GM18951 (cell line): ENCODE results near the gene ATRNL1.
"Not testable (repeated sequence)": the region's sequence is repeated elsewhere in the genome, so short reads cannot be mapped to it uniquely, and the experiment has no call there.

Source experiments
- POLR2A ChIP-seq: IDR thresholded peaks from 4 replicates; pipeline ENCODE4 v1.6.1; 2011; ENCODE audit warnings: mild to moderate bottlenecking; ENCODE audit not compliant: insufficient read length, insufficient read depth; ENCODE audit errors: extremely low read depth
- in situ Hi-C: fragments of 300-500 bp; cut with MboI; formaldehyde crosslinking; loops from one replicate; pipeline ENCODE4 v1.12.0; 2022; ENCODE audit warnings: low sequenced_read_pairs, mixed read lengths, inconsistent platforms; ENCODE audit not compliant: unreplicated experiment

ATRNL1 gene

DNA sequence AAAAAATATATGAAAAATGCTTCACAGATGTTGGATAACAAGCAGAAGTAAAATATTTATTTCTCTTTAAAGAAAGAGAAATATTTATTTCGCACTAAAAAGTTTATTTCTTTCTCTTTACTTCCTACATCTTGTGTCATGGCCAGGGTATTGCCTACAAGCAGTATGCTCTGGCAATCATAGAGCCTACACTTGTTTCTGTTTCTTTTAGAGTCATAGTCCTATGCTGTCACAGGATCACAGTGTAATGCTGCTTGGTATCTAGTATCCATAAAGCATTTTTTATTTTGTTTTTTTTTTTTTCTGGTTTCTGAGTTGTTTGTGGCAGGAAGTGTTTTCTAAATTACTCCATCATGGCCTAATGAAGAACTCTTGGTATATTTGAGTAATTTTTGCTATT, 116.0 kb downstream of the ATRNL1 start:
- in situ Hi-C loops: no loop called here
- no peak for TF ChIP-seq POLR2A

DNA sequence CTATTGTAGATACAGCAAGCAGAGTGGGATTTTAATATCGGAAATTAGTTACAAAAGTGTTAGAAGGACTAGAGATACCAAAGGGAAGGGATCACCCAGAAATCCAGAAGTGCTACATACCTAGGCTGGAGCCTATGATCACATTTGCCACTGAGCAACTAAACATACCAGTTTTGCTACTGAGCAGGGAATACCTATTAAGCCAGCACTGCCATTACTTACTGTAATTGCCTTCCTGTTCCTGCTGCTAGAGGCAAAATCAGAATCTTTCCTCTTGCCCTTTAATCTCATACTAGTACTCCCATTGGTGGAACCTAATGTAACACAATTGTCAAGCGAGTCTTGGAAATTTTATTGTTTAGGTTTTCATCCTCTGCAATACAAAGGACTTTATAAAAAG, 121.7 kb downstream of the ATRNL1 start:
- in situ Hi-C loops: no loop called here
- TF ChIP-seq POLR2A: no peak

DNA sequence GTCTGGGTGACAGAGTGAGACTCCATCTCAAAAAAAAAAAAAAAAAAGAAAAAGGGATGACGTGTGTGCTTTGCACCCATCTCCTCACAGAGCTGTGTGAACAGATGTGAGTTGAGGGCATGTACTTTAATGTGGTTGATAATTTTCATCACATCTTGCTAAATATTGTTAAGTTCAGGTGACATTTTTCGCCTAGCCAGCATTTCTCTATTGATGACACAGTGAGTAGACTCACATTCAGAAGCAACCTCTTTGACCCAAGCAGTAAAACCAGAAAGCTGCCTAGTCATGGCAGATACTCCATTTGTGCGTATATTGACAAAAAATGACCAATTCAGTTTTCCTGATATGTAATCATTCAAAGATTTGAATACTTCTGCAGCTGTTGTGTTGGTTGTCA, 126.0 kb downstream of the ATRNL1 start:
- no peak for TF ChIP-seq POLR2A
- in situ Hi-C loops: no loop called here

DNA sequence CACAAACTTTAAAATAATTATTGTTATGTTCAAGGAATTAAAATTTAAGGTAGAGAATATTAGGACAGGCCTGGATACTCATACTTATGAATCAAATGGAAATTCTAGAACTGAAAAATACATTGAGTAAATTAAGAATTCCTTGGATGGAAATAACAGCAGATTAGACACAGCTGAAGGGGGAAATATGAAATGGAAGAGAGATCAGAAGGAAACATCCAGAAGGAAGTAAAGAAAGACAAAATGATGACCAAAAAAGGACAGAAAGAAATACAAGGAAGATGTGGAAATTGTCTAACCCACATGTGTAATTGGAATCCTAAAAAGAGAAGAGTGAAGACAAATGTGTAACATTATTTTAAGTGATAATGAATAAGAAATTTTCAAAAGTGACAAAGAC, 128.9 kb downstream of the ATRNL1 start:
- no peak for TF ChIP-seq POLR2A
- in situ Hi-C loops: no loop called here

DNA sequence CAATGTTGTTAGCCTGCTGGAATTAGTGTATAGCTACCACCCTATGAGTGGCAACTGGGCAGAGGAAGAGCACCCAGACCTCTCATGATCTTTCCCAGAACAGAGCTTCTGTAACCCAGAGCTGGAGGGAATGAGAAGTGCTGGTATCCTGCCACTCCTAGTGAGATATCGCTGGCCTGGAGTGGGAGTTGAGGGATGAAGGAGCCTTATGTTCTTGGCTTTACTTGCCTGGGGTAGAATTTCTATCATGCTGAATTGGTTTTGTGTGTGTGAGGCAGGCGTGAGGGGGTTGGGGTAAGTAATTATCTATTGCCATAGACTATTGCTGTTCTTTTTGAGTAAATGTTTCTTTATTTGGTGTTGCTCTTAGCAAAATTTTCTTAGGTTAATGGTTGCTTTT, 146.6 kb downstream of the ATRNL1 start:
- in situ Hi-C loops: no loop called here
- no peak for TF ChIP-seq POLR2A

DNA sequence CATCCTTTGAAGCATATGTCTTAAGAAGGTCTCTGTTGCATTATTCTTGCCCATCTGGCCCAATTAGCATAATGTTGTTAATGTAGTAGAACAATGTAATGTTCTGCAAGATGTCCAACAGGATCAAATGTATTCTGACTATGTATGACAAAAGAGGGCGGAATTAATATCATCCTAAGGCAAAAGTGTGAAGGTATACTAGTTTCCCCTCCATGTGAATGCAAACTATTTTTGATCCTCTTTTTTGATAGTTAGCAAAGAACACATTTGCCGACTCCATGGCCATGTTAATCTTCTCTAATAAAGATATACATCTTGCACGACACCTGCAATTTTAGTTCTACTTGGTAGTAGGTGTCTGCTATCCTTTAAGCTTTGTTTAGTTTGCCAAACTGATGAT, 157.6 kb downstream of the ATRNL1 start:
- in situ Hi-C loops: no loop called here
- no peak for TF ChIP-seq POLR2A

DNA sequence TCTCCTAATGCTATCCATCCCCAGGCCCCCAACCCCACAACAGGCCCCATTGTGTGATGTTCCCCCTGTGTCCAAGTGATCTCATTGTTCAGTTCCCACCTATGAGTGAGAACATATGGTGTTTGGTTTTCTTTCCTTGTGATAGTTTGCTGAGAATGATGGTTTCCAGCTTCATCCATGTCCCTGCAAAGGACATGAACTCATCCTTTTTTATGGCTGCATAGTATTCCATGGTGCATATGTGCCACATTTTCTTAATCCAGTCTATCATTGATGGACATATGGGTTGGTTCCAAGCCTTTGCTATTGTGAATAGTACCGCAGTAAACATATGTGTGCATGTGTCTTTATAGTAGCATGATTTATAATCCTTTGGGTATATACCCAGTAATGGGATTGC, 160.6 kb downstream of the ATRNL1 start:
- in situ Hi-C loops: not testable (repeated sequence)

DNA sequence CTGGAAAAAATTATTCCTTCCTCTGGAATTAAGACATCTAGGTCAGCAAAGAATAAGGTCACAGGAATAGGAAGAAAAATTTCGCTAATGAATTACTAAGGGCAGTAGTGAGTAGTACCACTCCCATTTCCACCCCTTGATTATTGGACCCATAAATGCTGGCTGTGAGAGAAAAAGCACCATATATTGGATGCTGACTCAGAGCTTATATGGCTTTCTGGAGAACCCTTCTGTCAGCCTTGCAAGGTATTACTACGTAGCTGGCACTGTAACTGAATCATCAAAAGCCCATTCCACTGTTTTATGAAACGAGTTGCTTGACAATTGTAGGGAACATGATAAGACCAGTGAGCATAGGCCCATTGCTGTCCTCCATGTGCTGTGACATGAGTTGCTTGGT, 179.3 kb downstream of the ATRNL1 start:
- no peak for TF ChIP-seq POLR2A

DNA sequence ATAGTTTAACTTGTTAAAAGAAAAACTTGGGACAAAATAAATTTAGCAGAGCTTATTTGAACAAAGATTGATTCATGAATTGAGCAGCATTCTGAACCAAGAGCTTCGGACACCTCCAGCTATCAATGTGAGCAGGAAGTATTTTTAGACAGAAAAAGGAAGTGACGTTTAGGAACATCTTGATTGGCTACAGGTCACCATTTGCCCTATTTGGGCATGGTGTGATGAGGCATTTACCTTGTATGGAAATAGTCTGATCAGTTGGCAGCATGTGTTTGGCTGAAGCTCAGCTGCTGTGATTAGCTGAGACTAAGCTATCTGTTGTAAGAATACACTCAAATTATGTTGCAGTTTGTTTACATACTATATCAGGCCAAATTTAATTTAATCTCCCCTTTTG, 185.1 kb downstream of the ATRNL1 start:
- TF ChIP-seq POLR2A: no peak
- in situ Hi-C loops: no loop called here

More for the DNA sequence above, 179.3 kb downstream of the ATRNL1 start:
- in situ Hi-C loops: no loop called here

DNA sequence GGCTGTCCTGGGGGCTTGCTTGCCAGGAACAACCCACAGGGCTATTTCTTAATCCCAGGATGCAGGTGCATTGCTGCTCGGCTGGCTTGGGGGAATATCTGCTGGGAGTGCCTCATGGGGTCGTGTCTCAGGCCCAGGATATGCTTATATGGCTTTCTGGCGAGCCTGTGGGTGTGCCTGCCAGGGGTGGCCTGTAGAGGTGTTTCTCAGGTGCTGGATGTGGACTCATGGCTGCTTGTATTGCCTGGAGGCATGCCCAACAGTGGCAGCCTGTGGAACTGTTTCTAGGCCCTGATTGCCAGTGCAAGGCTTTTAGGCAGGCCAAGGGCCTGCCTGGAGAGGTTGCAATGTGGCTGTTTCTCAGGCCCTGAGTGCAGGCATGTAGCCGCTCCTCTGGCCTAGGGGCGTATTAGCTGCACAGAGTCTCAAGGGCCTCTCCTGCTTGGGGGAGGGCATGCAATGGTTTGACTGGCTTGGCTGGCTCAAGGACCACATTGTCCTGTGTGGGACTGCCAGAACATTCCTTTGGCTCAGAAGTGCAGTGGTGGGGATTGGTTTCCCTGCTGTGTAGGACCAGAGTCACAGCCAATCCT, 202.1 kb downstream of the ATRNL1 start:
- TF ChIP-seq POLR2A: no peak
- in situ Hi-C loops: no loop called here

DNA sequence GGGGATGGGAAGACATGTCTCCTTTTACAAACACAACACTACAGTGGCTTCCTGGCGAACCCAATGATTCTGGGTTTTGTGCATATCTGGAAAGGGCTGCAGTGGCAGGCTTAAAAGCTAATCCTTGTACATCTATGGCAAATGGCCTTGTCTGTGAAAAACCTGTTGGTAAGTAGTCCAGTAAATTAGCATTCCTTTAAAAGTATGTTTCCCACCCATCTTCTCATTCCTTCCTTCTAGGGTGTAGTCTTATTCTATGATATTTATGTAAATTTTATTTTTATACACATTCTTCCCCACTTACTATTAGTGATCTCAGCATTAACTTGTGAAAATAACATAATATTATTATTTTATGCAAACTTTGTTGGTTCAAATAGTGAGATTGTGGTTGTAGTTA, 206.9 kb downstream of the ATRNL1 start:
- in situ Hi-C loops: no loop called here
- no peak for TF ChIP-seq POLR2A

DNA sequence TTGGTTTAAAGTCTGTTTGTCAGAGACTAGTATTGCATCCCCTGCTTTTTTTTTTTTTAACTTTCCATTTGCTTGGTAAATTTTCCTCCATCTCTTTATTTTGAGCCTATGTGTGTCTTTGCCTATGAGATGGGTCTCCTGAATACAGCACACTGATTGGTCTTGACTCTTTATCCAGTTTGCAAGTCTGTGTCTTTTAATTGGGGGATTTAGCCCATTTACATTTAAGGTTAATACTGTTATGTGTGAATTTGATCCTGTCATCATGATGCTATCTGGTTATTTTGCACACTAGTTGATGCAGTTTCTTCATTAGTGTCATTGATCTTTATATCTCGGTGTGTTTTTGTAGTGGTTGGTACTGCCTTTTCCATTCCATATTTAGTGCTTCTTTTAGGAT, 226.5 kb downstream of the ATRNL1 start:
- in situ Hi-C loops: not testable (repeated sequence)

DNA sequence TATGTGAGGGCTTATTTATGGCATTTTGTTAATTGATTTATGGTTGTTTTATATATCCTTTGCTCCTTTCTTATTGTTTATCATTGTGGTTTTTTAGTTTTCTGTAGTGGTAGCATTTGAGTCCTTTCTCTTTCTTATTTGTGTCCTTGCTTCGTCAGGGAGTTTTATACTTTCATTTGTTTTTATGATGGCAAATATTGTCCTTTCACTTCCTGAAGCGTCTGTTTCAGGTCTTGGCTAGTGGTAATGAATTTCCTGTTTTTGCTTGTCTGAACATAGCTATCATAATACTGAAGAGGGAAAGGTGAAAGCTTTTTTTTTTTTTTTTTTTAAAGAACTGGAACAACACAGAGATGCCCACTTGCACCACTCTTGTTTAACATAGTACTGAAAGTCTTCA, 228.2 kb downstream of the ATRNL1 start:
- TF ChIP-seq POLR2A: no peak
- in situ Hi-C loops: no loop called here

DNA sequence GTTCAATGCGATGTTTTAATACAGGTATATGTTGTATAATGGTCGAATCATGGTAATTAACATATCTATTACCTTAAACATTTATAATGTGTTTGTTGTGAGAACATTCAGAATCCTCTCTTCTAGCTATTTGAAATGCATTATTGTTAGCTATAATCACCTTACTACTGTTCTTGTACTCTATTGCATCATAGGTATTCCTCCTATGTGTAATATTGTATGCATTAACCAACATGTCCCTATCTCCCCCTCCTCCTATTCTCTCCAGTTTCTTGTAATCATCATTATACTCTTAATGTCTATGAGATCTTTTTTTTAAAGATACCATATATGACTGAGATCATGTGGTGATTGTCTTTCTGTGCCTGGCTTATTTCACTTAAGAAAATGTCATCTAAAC, 235.2 kb downstream of the ATRNL1 start:
- no peak for TF ChIP-seq POLR2A
- in situ Hi-C loops: no loop called here

DNA sequence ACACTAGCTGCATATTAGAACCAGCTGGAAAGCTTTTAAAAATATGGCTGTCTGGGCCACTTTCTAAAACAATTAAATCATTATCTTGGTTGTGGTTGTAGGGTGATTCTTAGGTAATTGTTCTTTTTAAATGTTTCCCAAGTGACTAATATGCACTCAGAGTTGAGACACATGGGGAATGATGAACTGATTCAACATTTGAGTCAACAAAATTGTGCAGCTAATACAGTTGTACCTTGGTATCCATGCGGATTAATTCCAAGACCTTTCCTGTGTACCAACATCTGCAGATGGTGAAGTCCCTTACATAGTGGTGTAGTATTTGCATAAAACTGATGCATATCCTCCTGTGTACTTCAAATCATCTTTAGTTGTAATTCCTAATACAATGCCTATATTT, 242.2 kb downstream of the ATRNL1 start:
- in situ Hi-C loops: no loop called here
- TF ChIP-seq POLR2A: no peak
